PC-3 (cell line): ENCODE data around the gene P2RX2.

Experiments used
- EZH2phosphoT487 ChIP-seq: fragments of 300-600 bp; sonication (generic); IDR thresholded peaks from 2 replicates; pipeline ENCODE4 v1.6.1; 2018; ENCODE audit warnings: mild to moderate bottlenecking, antibody characterized with exemption, low read length, borderline replicate concordance
- TF ChIP-seq, protein P1 (sequence below): fragments of 300-600 bp; sonication (generic); conservative IDR thresholded peaks from 2 replicates; pipeline ENCODE4 v1.5.1; 2017; ENCODE audit warnings: antibody characterized with exemption, low read depth, mild to moderate bottlenecking, low read length

DNA sequence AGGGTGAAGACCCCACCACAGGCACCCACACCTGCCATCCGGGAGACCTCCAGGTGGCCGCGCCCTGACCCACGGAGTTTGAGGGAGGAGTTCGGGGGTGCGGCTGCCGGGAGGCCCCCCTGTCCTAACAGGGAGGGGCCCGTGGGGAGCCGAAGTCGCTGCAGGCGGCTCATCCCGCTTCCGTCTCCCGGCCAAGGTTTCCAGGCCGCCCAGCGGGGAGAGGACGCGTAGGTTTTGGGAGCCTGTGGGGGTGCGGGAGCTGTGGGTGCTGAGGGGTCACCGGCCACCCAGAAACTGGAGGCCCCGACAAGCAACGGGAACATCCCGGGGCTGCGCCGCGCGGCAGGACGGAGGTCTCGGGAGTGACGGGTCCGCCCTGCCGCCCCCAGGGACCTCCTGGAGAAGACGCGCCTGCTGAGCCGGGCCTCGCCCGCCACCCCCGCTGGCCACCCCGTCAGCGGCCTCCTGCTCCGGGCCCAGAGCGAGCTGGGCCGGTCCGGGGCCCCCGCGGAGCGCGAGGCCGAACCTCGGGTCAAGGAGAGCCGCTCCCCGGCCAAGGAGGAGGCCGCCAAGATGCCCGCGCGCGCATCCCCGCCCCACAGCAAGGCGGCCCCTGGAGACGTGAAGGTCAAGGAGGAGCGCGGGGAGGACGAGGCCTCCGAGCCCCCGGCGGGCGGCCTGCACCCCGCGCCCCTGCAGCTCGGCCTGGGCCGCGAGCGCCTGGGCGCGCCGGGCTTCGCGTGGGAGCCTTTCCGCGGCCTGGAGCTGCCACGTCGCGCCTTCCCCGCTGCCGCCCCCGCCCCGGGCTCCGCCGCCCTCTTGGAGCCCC lies 35.8 kb upstream of the P2RX2 start:
- TF ChIP-seq, protein P1, sequence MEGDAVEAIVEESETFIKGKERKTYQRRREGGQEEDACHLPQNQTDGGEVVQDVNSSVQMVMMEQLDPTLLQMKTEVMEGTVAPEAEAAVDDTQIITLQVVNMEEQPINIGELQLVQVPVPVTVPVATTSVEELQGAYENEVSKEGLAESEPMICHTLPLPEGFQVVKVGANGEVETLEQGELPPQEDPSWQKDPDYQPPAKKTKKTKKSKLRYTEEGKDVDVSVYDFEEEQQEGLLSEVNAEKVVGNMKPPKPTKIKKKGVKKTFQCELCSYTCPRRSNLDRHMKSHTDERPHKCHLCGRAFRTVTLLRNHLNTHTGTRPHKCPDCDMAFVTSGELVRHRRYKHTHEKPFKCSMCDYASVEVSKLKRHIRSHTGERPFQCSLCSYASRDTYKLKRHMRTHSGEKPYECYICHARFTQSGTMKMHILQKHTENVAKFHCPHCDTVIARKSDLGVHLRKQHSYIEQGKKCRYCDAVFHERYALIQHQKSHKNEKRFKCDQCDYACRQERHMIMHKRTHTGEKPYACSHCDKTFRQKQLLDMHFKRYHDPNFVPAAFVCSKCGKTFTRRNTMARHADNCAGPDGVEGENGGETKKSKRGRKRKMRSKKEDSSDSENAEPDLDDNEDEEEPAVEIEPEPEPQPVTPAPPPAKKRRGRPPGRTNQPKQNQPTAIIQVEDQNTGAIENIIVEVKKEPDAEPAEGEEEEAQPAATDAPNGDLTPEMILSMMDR: no peak
- no peak for TF ChIP-seq EZH2phosphoT487
